Fibroblast of lung (primary cell): ENCODE data around the gene CCSER2. TPM values are rescaled to one million over a fixed set of nuclear protein-coding genes. Genes with fewer than 3 reads are reported as not detected.

ENCODE experiments used
- DNase-seq, 2 donors: peaks; one replicate each; pipeline versions ENCODE4 v3.0.0 to v3.0.0-alpha.2; 2010; ENCODE audit warnings: low read depth in 2 of 2
- H2AFZ ChIP-seq: 2 replicates; pipeline ENCODE4 v1.5.1; 2012; ENCODE audit warnings: low read length, control low read depth, inconsistent platforms
- H3K27ac ChIP-seq: 2 replicates; pipeline ENCODE4 v1.5.1; 2011; ENCODE audit warnings: low read length, control low read depth; ENCODE audit not compliant: insufficient read depth
- H3K27me3 ChIP-seq: 2 replicates; pipeline ENCODE4 v1.5.1; 2011; ENCODE audit warnings: mild to moderate bottlenecking, low read length; ENCODE audit not compliant: control insufficient read depth, insufficient read depth
- H3K36me3 ChIP-seq: 2 replicates; pipeline ENCODE4 v1.5.1; 2011; ENCODE audit warnings: low read length; ENCODE audit not compliant: control insufficient read depth, insufficient read depth
- H3K4me1 ChIP-seq: 2 replicates; pipeline ENCODE4 v1.5.1; 2011; ENCODE audit warnings: low read length; ENCODE audit not compliant: control insufficient read depth, insufficient read depth; ENCODE audit errors: extremely low read depth
- H3K4me2 ChIP-seq: 2 replicates; pipeline ENCODE4 v1.5.1; 2011; ENCODE audit warnings: low read length, control low read depth; ENCODE audit not compliant: insufficient read depth; ENCODE audit errors: extremely low read depth
- H3K4me3 ChIP-seq, 4 experiments: fragments of 200-600 bp in 1 of 4; sonication (generic) in 1 of 4; replicated peaks in 1 of 4; 2 replicates each; pipeline ENCODE4 v1.5.1; 2011 to 2016; ENCODE audit warnings: low read length in 4 of 4, low read depth in 3 of 4, mild to moderate bottlenecking in 3 of 4, control low read depth in 2 of 4, inconsistent platforms in 1 of 4, mixed read lengths in 1 of 4; ENCODE audit not compliant: insufficient read depth in 1 of 4; ENCODE audit errors: control extremely low read depth in 1 of 4
- H3K79me2 ChIP-seq: 2 replicates; pipeline ENCODE4 v1.5.1; 2012; ENCODE audit warnings: mild to moderate bottlenecking, low read length, inconsistent platforms; ENCODE audit not compliant: control insufficient read depth, insufficient read depth
- H3K9ac ChIP-seq: 2 replicates; pipeline ENCODE4 v1.5.1; 2011; ENCODE audit warnings: mild to moderate bottlenecking, low read length, control low read depth; ENCODE audit not compliant: insufficient read depth
- H3K9me3 ChIP-seq: 2 replicates; pipeline ENCODE4 v1.5.1; 2012; ENCODE audit warnings: low read depth, low read length; ENCODE audit not compliant: control insufficient read depth, insufficient read depth
- H4K20me1 ChIP-seq: 2 replicates; pipeline ENCODE4 v1.5.1; 2011; ENCODE audit warnings: low read length; ENCODE audit not compliant: control insufficient read depth, insufficient read depth; ENCODE audit errors: extremely low read depth
- CTCF ChIP-seq, 2 donors: IDR thresholded peaks in 1 of 2; conservative IDR thresholded peaks in 1 of 2; 1 replicate in 1 of 2; 2 replicates in 1 of 2; pipeline ENCODE4 v1.5.1; 2011 to 2012; ENCODE audit warnings: low read length in 2 of 2, control low read depth in 1 of 2, inconsistent platforms in 1 of 2, low read depth in 1 of 2, mild to moderate bottlenecking in 1 of 2
- EZH2 ChIP-seq: IDR thresholded peaks from 2 replicates; pipeline ENCODE4 v1.5.1; 2012; ENCODE audit warnings: low read length, control low read depth, mild to moderate bottlenecking; ENCODE audit errors: missing control alignments
- polyA plus RNA-seq, 2 donors: library from polyadenylated mRNA; depleted of rRNA in 1 of 2; stranded (reverse) in 1 of 2; unstranded in 1 of 2; fragments of >200 nt; gene quantifications; 2 replicates each; pipeline ENCODE4 v1.2.1, GENCODE V29; 2011 to 2012; ENCODE audit warnings: missing spikeins in 1 of 2
- total RNA-seq: library from RNA; depleted of rRNA; stranded (reverse); fragments of >200 nt; gene quantifications from 2 replicates; pipeline ENCODE4 v1.2.1, GENCODE V29; 2014

CCSER2 gene
- total and polyA plus RNA-seq, 2 donors (not counting 1 experiment from before 2014, with no cell fraction given) = 28.2 to 65.4 TPM

DNA sequence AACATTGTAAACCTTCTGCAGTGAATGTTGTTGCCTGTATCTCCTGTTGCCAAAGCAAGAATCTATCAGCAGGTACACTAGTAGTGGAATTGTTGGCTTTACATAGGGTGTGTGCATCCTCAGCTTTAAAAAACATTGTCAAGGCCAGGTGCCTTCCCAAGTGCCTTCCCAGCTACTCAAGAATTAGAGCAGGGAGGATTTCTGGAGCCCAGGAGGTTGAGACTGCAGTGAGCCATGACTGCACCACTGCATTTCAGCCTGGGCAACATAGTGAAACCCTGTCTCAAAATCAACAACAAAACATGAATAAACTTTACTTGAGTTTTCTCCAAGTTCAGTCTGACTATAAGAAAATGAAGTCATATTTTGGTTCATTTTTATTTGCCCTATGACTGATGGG, 217.3 kb downstream of the CCSER2 start:
- H3K79me2 ChIP-seq = no peaks in the 10 kb centered on the region
- H3K4me1 ChIP-seq = no peaks in the 10 kb centered on the region
- no peak overlapping the region for H3K9ac ChIP-seq
- H3K9me3 ChIP-seq = no peaks in the 10 kb centered on the region
- H3K27ac ChIP-seq = no peak overlapping the region
- TF ChIP-seq EZH2 (no peak), CTCF (conservative IDR thresholded peaks at IDR 0.05 in 1 of 2, IDR thresholded peaks at IDR 0.05 in 1 of 2; ENCODE audit: low read depth in 1 of 2, low read length in 2 of 2) (no peak)
- H3K4me2 ChIP-seq = no peak overlapping the region
- H3K27me3 ChIP-seq = no peaks in the 10 kb centered on the region
- no peak for DNase-seq
- H4K20me1 ChIP-seq = no peaks in the 10 kb centered on the region
- H2AFZ ChIP-seq = no peak overlapping the region
- no peak overlapping the region for H3K4me3 ChIP-seq
- no peaks in the 10 kb centered on the region for H3K36me3 ChIP-seq

DNA sequence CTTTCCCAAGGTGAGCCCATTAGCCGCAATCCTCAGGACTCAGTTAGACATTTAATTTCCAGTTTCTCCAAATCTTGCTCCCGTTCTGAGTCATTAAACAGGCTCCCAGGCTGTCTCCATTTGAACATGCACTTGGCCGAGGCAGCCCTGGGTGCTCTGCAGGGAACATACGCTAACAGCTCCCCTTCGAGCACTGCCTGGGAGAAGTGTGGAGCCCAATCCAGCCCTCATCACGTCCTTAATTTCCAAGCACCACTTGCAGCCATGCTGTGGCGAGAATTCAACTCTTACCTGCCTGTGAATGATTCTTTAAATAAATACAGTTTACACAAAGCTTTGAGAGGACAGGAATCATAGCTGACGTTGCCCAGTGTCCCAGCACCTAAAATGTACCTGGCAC, 218.2 kb downstream of the CCSER2 start:
- TF ChIP-seq EZH2 (no peak), CTCF (conservative IDR thresholded peaks at IDR 0.05 in 1 of 2, IDR thresholded peaks at IDR 0.05 in 1 of 2; ENCODE audit: low read depth in 1 of 2, low read length in 2 of 2) (no peak)
- H3K36me3 ChIP-seq = no peaks in the 10 kb centered on the region
- no peaks in the 10 kb centered on the region for H3K79me2 ChIP-seq
- no peaks in the 10 kb centered on the region for H3K4me1 ChIP-seq
- no peak overlapping the region for H3K4me2 ChIP-seq
- DNase-seq = no peak
- no peak overlapping the region for H3K9ac ChIP-seq
- no peaks in the 10 kb centered on the region for H3K9me3 ChIP-seq
- H3K27me3 ChIP-seq = no peaks in the 10 kb centered on the region
- no peaks in the 10 kb centered on the region for H4K20me1 ChIP-seq
- no peak overlapping the region for H3K27ac ChIP-seq
- no peak overlapping the region for H3K4me3 ChIP-seq
- H2AFZ ChIP-seq = no peak overlapping the region

DNA sequence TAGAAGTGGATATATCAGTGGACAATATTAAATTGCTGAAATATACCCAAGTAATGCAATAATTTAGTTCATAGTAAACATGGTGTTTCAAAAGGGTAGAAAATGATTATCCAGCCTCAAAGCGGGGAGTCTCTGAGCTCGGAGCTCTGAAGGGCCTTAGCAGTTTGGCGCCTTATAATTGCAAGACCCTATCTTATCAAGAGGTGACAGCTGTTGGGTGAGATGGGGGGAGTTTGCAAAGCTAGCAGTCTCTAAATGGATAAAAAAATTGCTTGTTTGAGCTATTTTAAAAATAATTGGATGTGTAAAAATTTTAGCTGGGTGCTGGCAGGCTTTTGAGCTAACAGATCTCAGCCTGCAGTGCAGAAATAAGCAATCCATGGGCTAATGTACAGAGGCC, 219.2 kb downstream of the CCSER2 start:
- H3K9ac ChIP-seq = no peak overlapping the region
- H3K36me3 ChIP-seq = no peaks in the 10 kb centered on the region
- H3K27ac ChIP-seq = no peak overlapping the region
- no peaks in the 10 kb centered on the region for H3K79me2 ChIP-seq
- no peaks in the 10 kb centered on the region for H3K9me3 ChIP-seq
- no peak overlapping the region for H2AFZ ChIP-seq
- no peak overlapping the region for H3K4me3 ChIP-seq
- no peak overlapping the region for H3K4me2 ChIP-seq
- no peaks in the 10 kb centered on the region for H4K20me1 ChIP-seq
- DNase-seq = no peak
- no peaks in the 10 kb centered on the region for H3K27me3 ChIP-seq
- H3K4me1 ChIP-seq = no peaks in the 10 kb centered on the region
- TF ChIP-seq CTCF (conservative IDR thresholded peaks at IDR 0.05 in 1 of 2, IDR thresholded peaks at IDR 0.05 in 1 of 2; ENCODE audit: low read depth in 1 of 2, low read length in 2 of 2) (no peak), EZH2 (no peak)
